Measurements from ENCODE around the gene RFLNA.

The RFLNA gene

DNA sequence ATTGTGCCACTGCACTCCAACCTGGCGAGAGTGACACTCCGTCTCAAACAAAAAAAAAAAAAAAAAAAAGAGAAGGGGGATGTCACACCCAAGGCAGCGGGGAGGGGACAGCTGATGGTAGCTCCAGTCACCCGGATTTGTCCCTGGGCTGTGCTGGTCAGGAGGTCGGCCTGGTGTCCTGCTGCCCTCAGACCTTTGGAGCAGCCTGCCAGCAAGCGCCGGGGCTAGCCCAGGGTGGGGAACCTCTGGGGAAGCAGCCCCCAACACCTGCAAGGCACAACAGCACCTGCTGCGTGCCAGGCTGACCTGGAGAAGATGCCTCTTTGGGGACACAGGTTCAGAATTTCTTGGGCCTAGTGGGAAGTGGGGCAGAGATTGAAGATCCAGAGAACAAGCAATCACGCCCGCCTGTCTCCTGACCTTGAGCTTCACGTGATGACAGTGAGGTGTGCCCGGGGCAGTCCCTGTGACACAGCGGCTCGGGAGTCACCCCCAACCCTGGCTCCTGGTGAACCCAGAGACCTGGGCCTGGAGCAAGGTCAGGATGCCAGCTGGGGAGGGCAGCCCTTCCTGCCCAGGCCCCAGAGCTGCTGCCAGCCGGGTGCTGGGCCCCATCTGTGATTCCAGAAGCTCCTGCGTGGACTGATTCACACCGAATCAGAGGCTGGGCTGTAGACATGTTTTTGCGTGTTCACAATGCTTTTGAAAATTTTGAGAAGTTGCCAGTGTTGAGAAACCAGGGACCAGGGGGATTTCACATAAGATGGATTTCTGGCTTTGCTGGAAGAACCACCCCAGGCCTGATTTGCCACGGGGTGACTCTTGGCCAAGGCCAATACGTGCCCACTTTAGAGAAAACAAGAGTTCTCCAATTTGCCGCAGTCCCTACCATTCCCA is 66.4 kb downstream of the RFLNA start:
- H3K4me3 ChIP-seq (ENCODE audit: low read length), result no peak overlapping the region
- TF ChIP-seq, protein P1, sequence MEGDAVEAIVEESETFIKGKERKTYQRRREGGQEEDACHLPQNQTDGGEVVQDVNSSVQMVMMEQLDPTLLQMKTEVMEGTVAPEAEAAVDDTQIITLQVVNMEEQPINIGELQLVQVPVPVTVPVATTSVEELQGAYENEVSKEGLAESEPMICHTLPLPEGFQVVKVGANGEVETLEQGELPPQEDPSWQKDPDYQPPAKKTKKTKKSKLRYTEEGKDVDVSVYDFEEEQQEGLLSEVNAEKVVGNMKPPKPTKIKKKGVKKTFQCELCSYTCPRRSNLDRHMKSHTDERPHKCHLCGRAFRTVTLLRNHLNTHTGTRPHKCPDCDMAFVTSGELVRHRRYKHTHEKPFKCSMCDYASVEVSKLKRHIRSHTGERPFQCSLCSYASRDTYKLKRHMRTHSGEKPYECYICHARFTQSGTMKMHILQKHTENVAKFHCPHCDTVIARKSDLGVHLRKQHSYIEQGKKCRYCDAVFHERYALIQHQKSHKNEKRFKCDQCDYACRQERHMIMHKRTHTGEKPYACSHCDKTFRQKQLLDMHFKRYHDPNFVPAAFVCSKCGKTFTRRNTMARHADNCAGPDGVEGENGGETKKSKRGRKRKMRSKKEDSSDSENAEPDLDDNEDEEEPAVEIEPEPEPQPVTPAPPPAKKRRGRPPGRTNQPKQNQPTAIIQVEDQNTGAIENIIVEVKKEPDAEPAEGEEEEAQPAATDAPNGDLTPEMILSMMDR (IDR thresholded peaks at IDR 0.05; ENCODE audit: insufficient read depth, low read depth, low read length, missing control alignments), result no peak
- DNase-seq (ENCODE audit: low read depth), result peak; percentile 65

DNA sequence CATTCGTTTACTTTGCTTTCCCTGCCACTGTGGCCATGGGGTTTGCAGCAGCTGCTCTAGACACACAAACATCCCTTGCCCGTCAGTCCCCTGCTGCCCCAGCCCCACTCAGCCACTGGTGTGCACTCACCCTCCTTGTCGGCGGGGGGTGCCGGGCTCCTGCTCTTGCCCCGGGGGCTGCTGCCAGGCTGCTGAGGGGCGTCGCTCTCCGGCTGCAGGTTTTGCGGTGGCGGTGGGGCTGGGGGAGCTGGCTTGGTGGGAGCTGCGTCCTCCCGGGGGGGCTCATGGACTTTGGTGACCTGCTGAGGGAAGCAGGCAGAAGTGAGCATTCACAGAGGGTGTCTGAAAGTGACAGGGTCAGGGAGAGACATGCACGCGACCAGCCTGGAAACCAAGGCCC is 67.1 kb downstream of the RFLNA start:
- TF ChIP-seq, protein P1 (IDR thresholded peaks at IDR 0.05; ENCODE audit: insufficient read depth, low read depth, low read length, missing control alignments), result no peak
- DNase-seq (ENCODE audit: low read depth), result no peak
- no peak overlapping the region for H3K4me3 ChIP-seq (ENCODE audit: low read length)

DNA sequence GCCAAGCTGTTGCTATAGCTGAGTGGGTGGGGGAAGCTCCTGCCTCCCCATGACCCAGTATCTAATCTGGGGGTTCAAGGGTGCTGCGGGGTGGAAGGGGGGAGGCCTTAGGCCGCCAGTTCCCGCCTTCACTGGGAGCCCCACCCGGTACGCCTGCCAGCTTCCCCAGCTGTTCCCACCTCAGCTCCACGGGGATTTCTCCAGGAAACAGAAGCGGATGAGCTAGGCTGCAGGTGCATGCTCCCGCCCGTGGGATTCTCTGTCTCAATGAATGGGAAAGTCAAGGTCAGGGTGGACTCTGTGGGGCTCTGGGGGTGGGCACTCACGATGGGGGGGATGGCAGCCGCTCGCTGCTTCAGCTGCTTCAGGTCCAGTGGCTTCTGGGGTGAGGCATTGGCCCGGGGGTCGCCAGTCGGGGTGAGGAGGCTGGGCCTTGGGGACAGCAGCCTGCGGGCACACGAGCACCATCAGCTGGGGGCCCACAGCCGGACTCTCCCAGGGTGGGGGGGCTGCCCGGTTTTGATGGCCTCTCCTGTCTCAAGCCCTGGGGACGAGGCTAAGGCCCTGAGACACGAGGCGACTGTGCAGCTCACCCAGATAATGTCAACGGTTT is 68.6 kb downstream of the RFLNA start:
- TF ChIP-seq, protein P1 (IDR thresholded peaks at IDR 0.05; ENCODE audit: insufficient read depth, low read depth, low read length, missing control alignments), result no peak
- DNase-seq (ENCODE audit: low read depth), result no peak
- no peak overlapping the region for H3K4me3 ChIP-seq (ENCODE audit: low read length)

DNA sequence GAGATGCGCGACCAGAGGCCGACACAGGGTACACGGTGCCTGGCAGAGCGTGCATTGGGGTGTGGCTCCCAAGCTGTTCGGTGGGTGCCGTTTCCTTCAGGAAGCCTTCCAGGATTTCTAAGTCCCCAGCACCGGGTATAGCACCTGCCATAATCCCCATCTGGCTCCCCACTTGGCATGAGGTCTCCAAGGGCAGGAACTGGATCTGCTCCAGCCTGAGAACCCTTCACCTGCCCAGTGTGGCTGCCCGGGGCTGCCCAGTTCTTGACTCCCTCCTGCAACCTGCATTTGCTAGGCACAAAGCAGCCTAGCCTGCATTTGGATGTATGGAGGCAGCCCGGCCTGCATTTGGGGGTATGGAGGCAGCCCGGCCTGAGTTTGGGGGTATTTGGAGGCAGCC is 69.7 kb downstream of the RFLNA start:
- no peak for DNase-seq (ENCODE audit: low read depth)
- TF ChIP-seq, protein P1 (IDR thresholded peaks at IDR 0.05; ENCODE audit: insufficient read depth, low read depth, low read length, missing control alignments), result no peak

More for the DNA sequence above, 69.7 kb downstream of the RFLNA start:
- no peak overlapping the region for H3K4me3 ChIP-seq (ENCODE audit: low read length)
